Osteoblast (primary cell): ENCODE data around the gene HLA-DRA. TPM values are rescaled to one million over a fixed set of nuclear protein-coding genes. Genes with fewer than 3 reads are reported as not detected.

Source experiments
- DNase-seq: peaks from one replicate; pipeline ENCODE4 v3.0.0; 2011; ENCODE audit warnings: low spot score, mixed read lengths; ENCODE audit not compliant: insufficient read length; ENCODE audit errors: missing footprints
- H2AFZ ChIP-seq: 2 replicates; pipeline ENCODE4 v1.6.0; 2011; ENCODE audit warnings: mild to moderate bottlenecking, low read length
- H3K27ac ChIP-seq: 2 replicates; pipeline ENCODE4 v1.5.1; 2011; ENCODE audit warnings: mild to moderate bottlenecking, low read depth, low read length, moderate library complexity
- H3K27me3 ChIP-seq: 2 replicates; pipeline ENCODE4 v1.6.0; 2012; ENCODE audit warnings: mild to moderate bottlenecking, control low read depth, inconsistent platforms, low read length, moderate library complexity; ENCODE audit not compliant: insufficient read depth
- H3K36me3 ChIP-seq: 2 replicates; pipeline ENCODE4 v1.5.1; 2011; ENCODE audit warnings: mild to moderate bottlenecking, low read length, control low read depth, moderate library complexity; ENCODE audit not compliant: insufficient read depth
- H3K4me1 ChIP-seq: 2 replicates; pipeline ENCODE4 v1.5.1; 2011; ENCODE audit warnings: mild to moderate bottlenecking, low read length, control low read depth, moderate library complexity; ENCODE audit not compliant: insufficient read depth
- H3K4me2 ChIP-seq: 2 replicates; pipeline ENCODE4 v1.6.0; 2011; ENCODE audit warnings: mild to moderate bottlenecking, low read length; ENCODE audit not compliant: insufficient read depth
- H3K4me3 ChIP-seq: fragments of 200-600 bp; sonication (generic); 3 replicates; pipeline ENCODE4 v1.5.1; 2012; ENCODE audit warnings: mild to moderate bottlenecking, low read length, inconsistent platforms; ENCODE audit not compliant: insufficient read depth
- H3K79me2 ChIP-seq: 2 replicates; pipeline ENCODE4 v1.6.0; 2012; ENCODE audit warnings: mild to moderate bottlenecking, low read length, control low read depth, inconsistent platforms; ENCODE audit not compliant: insufficient read depth
- H3K9me3 ChIP-seq: 2 replicates; pipeline ENCODE4 v1.5.1; 2011; ENCODE audit warnings: low read depth, low read length, control low read depth
- H4K20me1 ChIP-seq: 2 replicates; pipeline ENCODE4 v1.6.0; 2012; ENCODE audit warnings: mild to moderate bottlenecking, low read length, control low read depth; ENCODE audit not compliant: insufficient read depth
- CTCF ChIP-seq: IDR thresholded peaks from 2 replicates; pipeline ENCODE4 v1.5.1; 2011; ENCODE audit warnings: mild to moderate bottlenecking, low read depth, low read length, moderate library complexity; ENCODE audit errors: extremely low read depth
- total RNA-seq: library from RNA; depleted of rRNA; stranded (reverse); fragments of >200 nt; gene quantifications from 2 replicates; pipeline ENCODE4 v1.2.3, GENCODE V29; 2012

HLA-DRA gene
- total RNA-seq, 1 donor: 5.8 TPM

DNA sequence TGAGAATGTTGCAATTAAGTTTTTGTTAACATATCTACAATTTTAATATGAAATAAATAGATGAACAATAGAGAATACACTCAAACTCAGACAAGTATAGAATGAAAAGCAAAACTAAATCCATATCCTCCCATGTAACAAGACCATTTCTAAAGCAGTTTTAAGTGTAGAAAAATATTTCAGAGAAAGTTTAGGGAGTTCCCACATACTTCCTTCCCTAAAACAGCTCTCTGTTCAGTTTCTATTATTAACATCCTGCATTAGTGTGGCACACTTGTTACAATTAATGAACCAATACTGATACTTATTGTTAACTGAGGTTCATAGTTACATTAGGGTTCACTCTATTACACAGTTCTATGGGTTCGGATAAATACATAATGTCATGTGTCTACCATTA, 52.0 kb downstream of the HLA-DRA start:
- Histone ChIP-seq H3K4me3 (no peak overlapping the region), H3K79me2 (no peaks in the 10 kb centered on the region), H3K4me1 (no peaks in the 10 kb centered on the region), H4K20me1 (no peaks in the 10 kb centered on the region), H3K36me3 (no peaks in the 10 kb centered on the region), H3K27ac (no peak overlapping the region), H3K27me3 (no peaks in the 10 kb centered on the region), H3K9me3 (no peaks in the 10 kb centered on the region), H2AFZ (no peak overlapping the region), H3K4me2 (no peak overlapping the region)
- no peak for DNase-seq
- TF ChIP-seq CTCF: no peak

DNA sequence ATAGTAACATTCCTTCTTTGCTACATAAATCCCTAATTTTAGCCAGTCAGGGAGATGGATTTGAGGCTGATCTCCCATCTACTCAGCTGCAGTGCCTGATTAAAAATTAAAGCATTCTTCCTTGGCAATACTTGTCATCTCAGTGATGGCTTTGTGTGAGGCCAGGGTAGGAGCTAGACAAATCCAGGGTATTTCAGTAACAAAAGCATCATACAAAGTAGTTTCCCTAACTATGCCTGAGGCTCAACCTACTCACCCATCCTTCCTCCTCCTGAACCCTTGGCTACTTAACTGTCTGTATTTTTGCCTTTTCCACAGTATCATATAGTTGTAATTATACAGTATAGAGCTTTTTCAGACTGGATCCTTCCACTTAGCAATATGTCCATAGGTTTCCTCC, 52.7 kb downstream of the HLA-DRA start:
- Histone ChIP-seq H3K4me3 (no peak overlapping the region), H3K36me3 (no peaks in the 10 kb centered on the region), H2AFZ (no peak overlapping the region), H3K9me3 (no peaks in the 10 kb centered on the region), H3K27me3 (no peaks in the 10 kb centered on the region), H3K27ac (no peak overlapping the region), H3K79me2 (no peaks in the 10 kb centered on the region), H4K20me1 (no peaks in the 10 kb centered on the region), H3K4me2 (no peak overlapping the region), H3K4me1 (no peaks in the 10 kb centered on the region)
- no peak for TF ChIP-seq CTCF
- DNase-seq: no peak

Other genes starting within 250 kb of the HLA-DRA start
- 17.4 and 18.6 TPM in 2 replicates for gene PBX2, start 249.7 kb upstream of the HLA-DRA start, total RNA-seq
- gene GPSM3, start 247.2 kb upstream of the HLA-DRA start, total RNA-seq: 0.88 and 1.1 TPM in 2 replicates
- 0.59 and 1.1 TPM in 2 replicates for gene NOTCH4, start 215.8 kb upstream of the HLA-DRA start, total RNA-seq
- not detected in 2 replicates for gene TSBP1, start 68.0 kb upstream of the HLA-DRA start, total RNA-seq
- not detected in 2 replicates for gene BTNL2, start 32.7 kb upstream of the HLA-DRA start, total RNA-seq
- not detected in 2 replicates for gene HLA-DRB5, start 90.4 kb downstream of the HLA-DRA start, total RNA-seq
- gene HLA-DRB1, start 150.0 kb downstream of the HLA-DRA start, total RNA-seq: 1.1 and 19.7 TPM in 2 replicates
- 0.29 TPM in 1 of 2 replicates, not detected in the other for gene HLA-DQA1, start 197.5 kb downstream of the HLA-DRA start, total RNA-seq
- gene HLA-DQB1, start 226.8 kb downstream of the HLA-DRA start, total RNA-seq: under 0.01 and 6.5 TPM in 2 replicates